IMR-90 (cell line): Measurements from ENCODE around the gene SYN1. TPM values are rescaled to one million over a fixed set of nuclear protein-coding genes. Genes with fewer than 3 reads are reported as not detected.

Source experiments
- ATAC-seq: fragments of 200-7000 bp; cut with Tn5 transposase; 2 replicates; pipeline ENCODE4 v1.9.1; 2020; ENCODE audit warnings: low read depth, mild to moderate bottlenecking, moderate library complexity
- BruUV-seq: library from RNA; stranded (reverse); fragments of 400-500 nt; replicated peaks from 2 replicates; lab custom pipeline; 2021; lab: Mats Ljungman, UMichigan
- CTCF ChIA-PET: fragments of 300-600 bp; formaldehyde crosslinking; extraction: SDS; loops from one replicate; lab custom pipeline; 2021; ENCODE audit warnings: antibody characterized with exemption; lab: Yijun Ruan, JAX
- POLR2A ChIA-PET: fragments of 300-600 bp; sonication (Branson Sonifier 250); formaldehyde crosslinking; loops from one replicate; lab custom pipeline; 2022; ENCODE audit warnings: antibody characterized with exemption; ENCODE audit not compliant: unreplicated experiment; lab: Charles Lee
- DNase-seq: peaks from one replicate; pipeline ENCODE4 v3.0.0; 2013
- H2AFZ ChIP-seq: replicated peaks from 2 replicates; pipeline ENCODE3; 2013; ENCODE audit warnings: low read length, mild to moderate bottlenecking; ENCODE audit not compliant: poor library complexity
- H2AK5ac ChIP-seq: 2 replicates; pipeline ENCODE4 v1.6.1; 2013; ENCODE audit warnings: low read depth, low read length, inconsistent platforms
- H2AK9ac ChIP-seq: replicated peaks from 2 replicates; pipeline ENCODE3; 2013; ENCODE audit warnings: mild to moderate bottlenecking, low read depth, low read length, moderate library complexity; ENCODE audit not compliant: poor library complexity
- H2BK120ac ChIP-seq: 2 replicates; pipeline ENCODE4 v1.6.1; 2013; ENCODE audit warnings: low read depth, low read length, inconsistent platforms
- H2BK15ac ChIP-seq: 3 replicates; pipeline ENCODE4 v1.6.1; 2013; ENCODE audit warnings: low read depth, low read length, inconsistent platforms
- H2BK20ac ChIP-seq: 2 replicates; pipeline ENCODE4 v1.6.1; 2013; ENCODE audit warnings: low read depth, mild to moderate bottlenecking, inconsistent platforms, low read length, moderate library complexity
- H2BK5ac ChIP-seq: 2 replicates; pipeline ENCODE4 v1.6.1; 2013; ENCODE audit warnings: mild to moderate bottlenecking, low read depth, low read length, inconsistent platforms; ENCODE audit not compliant: poor library complexity, severe bottlenecking
- H3K14ac ChIP-seq: replicated peaks from 2 replicates; pipeline ENCODE4 v1.6.1; 2013; ENCODE audit warnings: low read depth, low read length, inconsistent platforms
- H3K18ac ChIP-seq: 2 replicates; pipeline ENCODE4 v1.6.1; 2013; ENCODE audit warnings: low read depth, low read length, control low read depth
- H3K23ac ChIP-seq: 2 replicates; pipeline ENCODE4 v1.6.1; 2013; ENCODE audit warnings: low read depth, low read length, inconsistent platforms
- H3K27ac ChIP-seq: 2 replicates; pipeline ENCODE4 v1.5.1; 2013; ENCODE audit warnings: mild to moderate bottlenecking, control low read depth, low read length; ENCODE audit not compliant: insufficient read depth
- H3K27me3 ChIP-seq: 2 replicates; pipeline ENCODE4 v1.6.1; 2013; ENCODE audit warnings: low read length; ENCODE audit not compliant: control insufficient read depth, insufficient read depth
- H3K36me3 ChIP-seq: 2 replicates; pipeline ENCODE4 v1.6.1; 2013; ENCODE audit warnings: low read length, mixed read lengths; ENCODE audit not compliant: control insufficient read depth, insufficient read depth
- H3K4ac ChIP-seq: 2 replicates; pipeline ENCODE4 v1.6.1; 2013; ENCODE audit warnings: low read depth, low read length, inconsistent platforms
- H3K4me1 ChIP-seq: 2 replicates; pipeline ENCODE4 v1.6.1; 2013; ENCODE audit warnings: low read length, mixed read lengths; ENCODE audit not compliant: control insufficient read depth, insufficient read depth
- H3K4me2 ChIP-seq: 2 replicates; pipeline ENCODE4 v1.6.1; 2013; ENCODE audit warnings: low read depth, mild to moderate bottlenecking, control low read depth, low read length, moderate library complexity
- H3K4me3 ChIP-seq: 2 replicates; pipeline ENCODE4 v1.5.1; 2013; ENCODE audit warnings: low read depth, mild to moderate bottlenecking, control low read depth, low read length, moderate library complexity; ENCODE audit not compliant: insufficient read depth
- H3K56ac ChIP-seq: 2 replicates; pipeline ENCODE4 v1.6.1; 2013; ENCODE audit warnings: low read length, inconsistent platforms; ENCODE audit not compliant: insufficient read depth; ENCODE audit errors: extremely low read depth
- H3K79me1 ChIP-seq, 2 experiments: 2 replicates each; pipeline ENCODE4 v1.6.1; 2013; ENCODE audit warnings: low read length in 2 of 2, inconsistent platforms in 1 of 2, low read depth in 1 of 2
- H3K9ac ChIP-seq: 2 replicates; pipeline ENCODE4 v1.6.1; 2013; ENCODE audit warnings: low read depth, low read length, control low read depth
- H3K9me1 ChIP-seq: 2 replicates; pipeline ENCODE4 v1.6.1; 2013; ENCODE audit warnings: low read length, inconsistent platforms; ENCODE audit not compliant: insufficient read depth
- H3K9me3 ChIP-seq: 2 replicates; pipeline ENCODE4 v1.6.1; 2013; ENCODE audit warnings: low read length; ENCODE audit not compliant: control insufficient read depth, insufficient read depth
- H4K20me1 ChIP-seq: 2 replicates; pipeline ENCODE4 v1.6.1; 2013; ENCODE audit warnings: low read length, inconsistent platforms; ENCODE audit not compliant: insufficient read depth
- H4K5ac ChIP-seq: 2 replicates; pipeline ENCODE4 v1.6.1; 2013; ENCODE audit warnings: mild to moderate bottlenecking, low read depth, low read length, control low read depth
- H4K8ac ChIP-seq, 2 experiments: 2 replicates each; pipeline ENCODE4 v1.6.1; 2013; ENCODE audit warnings: low read depth in 2 of 2, low read length in 2 of 2, control low read depth in 1 of 2, inconsistent platforms in 1 of 2
- H4K91ac ChIP-seq: 2 replicates; pipeline ENCODE4 v1.6.1; 2013; ENCODE audit warnings: low read depth, low read length, inconsistent platforms; ENCODE audit not compliant: insufficient read depth
- BHLHE40 ChIP-seq: fragments of 150-350 bp; IDR thresholded peaks from 2 replicates; pipeline ENCODE4 v1.6.1; 2016; ENCODE audit warnings: mild to moderate bottlenecking, low read depth, low read length
- CEBPB ChIP-seq: IDR thresholded peaks from 2 replicates; pipeline ENCODE4 v1.6.1; 2012; ENCODE audit warnings: low read depth, low read length, improper control_type of control experiment
- CHD1 ChIP-seq: IDR thresholded peaks from 2 replicates; pipeline ENCODE4 v1.6.1; 2012; ENCODE audit warnings: low read depth, low read length, improper control_type of control experiment
- CTCF ChIP-seq: conservative IDR thresholded peaks from 2 replicates; pipeline ENCODE4 v1.5.1; 2012; ENCODE audit warnings: mild to moderate bottlenecking, low read depth, low read length, improper control_type of control experiment
- ELK1 ChIP-seq: fragments of 150-350 bp; IDR thresholded peaks from 2 replicates; pipeline ENCODE4 v1.6.1; 2016; ENCODE audit warnings: low read depth, mild to moderate bottlenecking, low read length, moderate library complexity, borderline replicate concordance
- FOS ChIP-seq: fragments of 150-350 bp; IDR thresholded peaks from 2 replicates; pipeline ENCODE4 v1.6.1; 2016; ENCODE audit warnings: low read depth, low read length
- MAFK ChIP-seq: IDR thresholded peaks from 2 replicates; pipeline ENCODE4 v1.6.1; 2012; ENCODE audit warnings: low read depth, low read length, improper control_type of control experiment
- MAZ ChIP-seq: IDR thresholded peaks from 2 replicates; pipeline ENCODE4 v1.6.1; 2012; ENCODE audit warnings: low read depth, mild to moderate bottlenecking, low read length, improper control_type of control experiment, moderate library complexity, borderline replicate concordance
- NFE2L2 ChIP-seq: fragments of 150-350 bp; IDR thresholded peaks from 2 replicates; pipeline ENCODE4 v1.6.1; 2016; ENCODE audit warnings: low read depth, mild to moderate bottlenecking, low read length
- POLR2A ChIP-seq: IDR thresholded peaks from 2 replicates; pipeline ENCODE4 v1.6.1; 2012; ENCODE audit warnings: mild to moderate bottlenecking, low read depth, low read length
- RAD21 ChIP-seq: IDR thresholded peaks from 2 replicates; pipeline ENCODE4 v1.6.1; 2012; ENCODE audit warnings: low read length, improper control_type of control experiment
- RCOR1 ChIP-seq: IDR thresholded peaks from 2 replicates; pipeline ENCODE4 v1.6.1; 2012; ENCODE audit warnings: mild to moderate bottlenecking, low read length, improper control_type of control experiment; ENCODE audit not compliant: insufficient replicate concordance
- RFX5 ChIP-seq: IDR thresholded peaks from 2 replicates; pipeline ENCODE4 v1.8.0; 2012; ENCODE audit warnings: low read depth, mild to moderate bottlenecking, low read length, moderate library complexity
- SMC3 ChIP-seq: fragments of 150-350 bp; IDR thresholded peaks from 2 replicates; pipeline ENCODE4 v1.6.1; 2016; ENCODE audit warnings: low read depth, mild to moderate bottlenecking, antibody characterized with exemption, low read length, moderate library complexity
- USF2 ChIP-seq: fragments of 150-350 bp; IDR thresholded peaks from 2 replicates; pipeline ENCODE4 v1.6.1; 2017; ENCODE audit warnings: mild to moderate bottlenecking, antibody characterized with exemption, low read length, low read depth
- WGBS, 2 experiments: methylation state at CpG; one replicate each; pipeline versions ENCODE4 v1.1.5 to v1.1.7; 2013; ENCODE audit warnings: missing lambda C conversion rate in 2 of 2; ENCODE audit not compliant: insufficient read length in 1 of 2; ENCODE audit errors: extremely low coverage in 2 of 2; 5-methylcytosine and 5-hydroxymethylcytosine counted together
- dilution Hi-C: fragments of 300-500 bp; cut with HindIII; formaldehyde crosslinking; loops from one replicate; pipeline ENCODE4 v1.14.3; 2018; ENCODE audit warnings: low sequenced_read_pairs; ENCODE audit not compliant: unreplicated experiment
- in situ Hi-C: fragments of 300-500 bp; cut with MboI; formaldehyde crosslinking; loops from 3 replicates; pipeline ENCODE4 v1.14.3; 2019; ENCODE audit warnings: low sequenced_read_pairs, inconsistent platforms, mixed read lengths
- intact Hi-C: fragments of 100-400 bp; cut with micrococcal nuclease; formaldehyde crosslinking; loops from 2 replicates; pipeline ENCODE4 v1.10.0; 2022
- polyA plus RNA-seq, 3 experiments: library from polyadenylated mRNA; depleted of rRNA; stranded (reverse); fragments of >200 nt; gene quantifications; 2 replicates each; pipeline ENCODE4 v1.2.3, GENCODE V29; 2012; ENCODE audit warnings: low replicate concordance in 1 of 3
- total RNA-seq: library from RNA; depleted of rRNA; stranded (reverse); fragments of >200 nt; gene quantifications from 2 replicates; pipeline ENCODE4 v1.2.3, GENCODE V29; 2012

The SYN1 gene
- total and polyA plus RNA-seq, 2 of the 4 experiments (the other 2 are of a cell fraction), result under 0.01 to 0.56 TPM

GRCh38 chrX:47570794-47571193 lies 48.9 kb downstream of the SYN1 start:
- H3K18ac ChIP-seq, result no peak overlapping the region
- H3K4ac ChIP-seq, result no peak overlapping the region
- no peak overlapping the region for H4K91ac ChIP-seq
- H2BK5ac ChIP-seq, result no peak overlapping the region
- no peak overlapping the region for H3K56ac ChIP-seq
- H3K14ac ChIP-seq, result no peak overlapping the region
- H3K27ac ChIP-seq, result no peak overlapping the region
- H3K79me1 ChIP-seq, result peaks cover 0 to 3% of the 10 kb centered on the region in 2 experiments; a peak in 1 of 4 replicates
- no peak overlapping the region for H3K4me2 ChIP-seq
- dilution Hi-C loops (no loop called here), intact Hi-C loops (no loop called here), in situ Hi-C loops (no loop called here)
- ATAC-seq (no peak), DNase-seq (no peak)
- no peak overlapping the region for H3K23ac ChIP-seq
- no peaks in the 10 kb centered on the region; the same call in 1 of the 2 replicates for H3K9me3 ChIP-seq
- POLR2A ChIA-PET, result no interaction called here
- no peak overlapping the region for H3K9ac ChIP-seq
- H2BK120ac ChIP-seq, result no peak overlapping the region
- no peak overlapping the region for H4K5ac ChIP-seq
- no peak overlapping the region for H4K8ac ChIP-seq
- no peak overlapping the region for H2BK20ac ChIP-seq
- H2BK15ac ChIP-seq, result no peak overlapping the region
- peaks cover 13% of the 10 kb centered on the region for H3K4me1 ChIP-seq
- H3K9me1 ChIP-seq, result no peaks in the 10 kb centered on the region; the same call in 1 of the 2 replicates
- no TSS peak for BruUV-seq
- no peaks in the 10 kb centered on the region for H3K27me3 ChIP-seq
- H4K20me1 ChIP-seq, result no peaks in the 10 kb centered on the region; the same call in 1 of the 2 replicates
- TF ChIP-seq RFX5, result no peak
- TF ChIP-seq FOS, result no peak
- TF ChIP-seq CEBPB, result no peak
- no peak for TF ChIP-seq RAD21
- no peak for TF ChIP-seq CTCF
- TF ChIP-seq CHD1, result no peak
- no peak for TF ChIP-seq SMC3
- no peak for TF ChIP-seq POLR2A
- no peak for TF ChIP-seq USF2
- no peak for TF ChIP-seq RCOR1
- no peak for TF ChIP-seq BHLHE40
- no peak for TF ChIP-seq MAFK
- no peak for TF ChIP-seq NFE2L2
- TF ChIP-seq ELK1, result no peak
- no peak for TF ChIP-seq MAZ
- CTCF ChIA-PET, result no interaction called here
- H2AK9ac ChIP-seq, result no peak overlapping the region
- H2AK5ac ChIP-seq, result no peak overlapping the region
- WGBS, 2 experiments, result no CpG with 5 or more reads among the region's 8 CpGs
- H2AFZ ChIP-seq, result no peak overlapping the region
- H3K36me3 ChIP-seq, result peaks cover 28% of the 10 kb centered on the region
- no peak overlapping the region for H3K4me3 ChIP-seq
